HK-2 (cell line): ENCODE measurements around the gene RBM34.
"Not testable (repeated sequence)": the region's sequence is repeated elsewhere in the genome, so short reads cannot be mapped to it uniquely, and the experiment has no call there.

Experiments
- DNase-seq: peaks from one replicate; pipeline ENCODE4 v3.0.0-alpha.2; 2018; ENCODE audit not compliant: unreplicated experiment

RBM34 gene

GRCh38 chr1:235091319-235092044 is 69.6 kb downstream of the RBM34 start:
- not testable (repeated sequence) for DNase-seq

DNA sequence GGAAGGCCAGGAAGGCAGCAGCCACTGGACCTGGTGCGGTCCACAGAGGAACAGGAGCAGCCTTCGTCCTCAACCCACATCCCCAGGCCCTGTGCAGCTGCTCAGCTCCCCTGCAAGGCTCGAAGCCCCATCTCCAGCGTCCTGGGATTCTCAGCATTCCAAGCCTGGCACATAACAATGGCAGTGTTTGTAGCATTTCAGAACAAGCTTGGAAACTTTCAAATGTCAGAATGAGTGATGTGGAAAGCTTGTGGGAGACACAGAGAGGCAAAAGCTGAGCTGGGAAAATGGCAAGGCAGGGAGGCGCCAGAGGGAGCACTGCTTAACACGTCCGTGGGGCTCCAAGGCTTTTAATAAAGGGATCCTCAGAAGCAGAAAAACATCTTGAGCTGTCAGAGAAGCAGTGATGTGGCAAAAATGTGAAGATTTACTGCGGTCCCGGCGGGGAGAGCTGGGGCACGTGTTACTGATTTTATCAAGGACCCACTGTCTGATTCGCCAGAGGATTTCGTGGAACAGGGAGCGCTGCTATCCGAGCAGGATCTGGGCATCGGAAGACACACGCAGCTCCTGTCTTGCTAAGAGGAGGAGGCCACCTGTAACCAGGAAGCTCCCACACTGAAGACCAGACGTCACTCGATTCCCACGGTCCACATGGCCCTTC is 70.5 kb downstream of the RBM34 start:
- no peak for DNase-seq

- no peak for DNase-seq
Observed at GRCh38 chr1:235088907-235089306, 72.1 kb downstream of the RBM34 start.

DNA sequence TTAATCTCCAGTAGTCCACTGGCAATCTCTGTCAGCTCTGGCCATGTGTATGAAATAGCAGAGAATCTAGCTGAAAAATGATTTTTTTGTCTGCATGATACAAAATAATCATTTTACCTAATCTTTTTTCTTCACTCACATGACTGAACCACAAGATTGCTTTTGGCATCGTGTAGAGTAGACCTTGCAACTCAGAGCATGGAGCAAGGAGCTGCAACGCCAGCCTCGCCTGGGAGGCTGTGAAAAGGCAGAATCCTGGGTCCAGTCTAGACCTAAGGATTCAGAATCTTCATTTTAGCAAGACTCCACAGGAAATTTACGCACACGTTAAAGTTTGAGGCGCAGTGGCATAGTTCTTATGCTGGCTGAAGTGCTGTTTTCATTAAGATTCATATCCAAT is 72.6 kb downstream of the RBM34 start:
- DNase-seq = no peak

DNA sequence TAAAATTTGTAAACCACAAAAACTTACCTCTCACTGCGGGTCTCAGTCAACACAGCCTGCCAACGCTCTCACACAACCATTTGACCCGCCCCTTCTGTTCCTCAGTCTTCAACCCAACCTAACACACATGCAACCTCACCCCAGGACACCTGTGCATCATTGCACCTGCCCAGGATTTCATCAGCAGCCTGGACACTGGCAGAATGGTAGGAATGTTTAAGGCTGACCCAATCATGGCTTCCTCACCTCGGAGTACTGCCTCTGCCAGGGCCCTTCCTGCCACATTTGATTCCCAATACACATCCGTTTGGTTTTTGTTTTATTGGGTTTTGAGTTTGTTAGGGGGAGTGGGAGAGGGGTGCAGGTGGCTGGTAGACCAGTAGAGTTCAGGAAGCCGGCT is 73.1 kb downstream of the RBM34 start:
- DNase-seq = no peak

- not testable (repeated sequence) for DNase-seq
Observed at GRCh38 chr1:235085411-235086117, 75.5 kb downstream of the RBM34 start.
